Fibroblast of pulmonary artery (primary cell): ENCODE measurements around the gene OLFML2A.

ENCODE experiments used
- DNase-seq: peaks from one replicate; pipeline ENCODE4 v3.0.0-alpha.2; 2010; ENCODE audit warnings: low read depth
- H3K4me3 ChIP-seq: replicated peaks from 2 replicates; pipeline ENCODE4 v1.5.1; 2011; ENCODE audit warnings: low read depth, mild to moderate bottlenecking, control low read depth, low read length, moderate library complexity
- TF ChIP-seq, protein P1 (sequence below): IDR thresholded peaks from 2 replicates; pipeline ENCODE4 v1.5.1; 2011; ENCODE audit warnings: mild to moderate bottlenecking, control low read depth, low read length, inconsistent platforms; ENCODE audit errors: missing control alignments

The OLFML2A gene

DNA sequence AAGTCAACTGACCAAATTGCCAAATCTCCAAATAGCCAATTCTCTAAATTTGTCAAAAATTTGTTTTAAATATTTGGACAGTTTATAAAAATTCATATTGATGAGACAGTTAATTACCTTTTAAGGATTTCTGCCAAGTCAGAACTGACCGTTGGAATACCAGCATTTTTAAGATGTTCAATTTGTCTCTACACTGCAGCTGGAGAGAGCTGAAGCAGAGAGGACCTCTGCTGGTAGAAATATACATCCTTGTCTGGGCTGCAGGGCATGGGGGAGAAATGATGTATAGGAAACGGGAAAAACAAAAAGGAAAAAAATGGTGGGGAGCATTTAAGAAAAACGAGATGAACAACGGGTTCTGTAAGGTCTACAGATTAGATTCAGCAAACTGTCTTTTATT is 22.6 kb upstream of the OLFML2A start:
- no peak overlapping the region for H3K4me3 ChIP-seq
- TF ChIP-seq, protein P1, sequence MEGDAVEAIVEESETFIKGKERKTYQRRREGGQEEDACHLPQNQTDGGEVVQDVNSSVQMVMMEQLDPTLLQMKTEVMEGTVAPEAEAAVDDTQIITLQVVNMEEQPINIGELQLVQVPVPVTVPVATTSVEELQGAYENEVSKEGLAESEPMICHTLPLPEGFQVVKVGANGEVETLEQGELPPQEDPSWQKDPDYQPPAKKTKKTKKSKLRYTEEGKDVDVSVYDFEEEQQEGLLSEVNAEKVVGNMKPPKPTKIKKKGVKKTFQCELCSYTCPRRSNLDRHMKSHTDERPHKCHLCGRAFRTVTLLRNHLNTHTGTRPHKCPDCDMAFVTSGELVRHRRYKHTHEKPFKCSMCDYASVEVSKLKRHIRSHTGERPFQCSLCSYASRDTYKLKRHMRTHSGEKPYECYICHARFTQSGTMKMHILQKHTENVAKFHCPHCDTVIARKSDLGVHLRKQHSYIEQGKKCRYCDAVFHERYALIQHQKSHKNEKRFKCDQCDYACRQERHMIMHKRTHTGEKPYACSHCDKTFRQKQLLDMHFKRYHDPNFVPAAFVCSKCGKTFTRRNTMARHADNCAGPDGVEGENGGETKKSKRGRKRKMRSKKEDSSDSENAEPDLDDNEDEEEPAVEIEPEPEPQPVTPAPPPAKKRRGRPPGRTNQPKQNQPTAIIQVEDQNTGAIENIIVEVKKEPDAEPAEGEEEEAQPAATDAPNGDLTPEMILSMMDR = peak; percentile 67
- DNase-seq = peak; percentile 46

DNA sequence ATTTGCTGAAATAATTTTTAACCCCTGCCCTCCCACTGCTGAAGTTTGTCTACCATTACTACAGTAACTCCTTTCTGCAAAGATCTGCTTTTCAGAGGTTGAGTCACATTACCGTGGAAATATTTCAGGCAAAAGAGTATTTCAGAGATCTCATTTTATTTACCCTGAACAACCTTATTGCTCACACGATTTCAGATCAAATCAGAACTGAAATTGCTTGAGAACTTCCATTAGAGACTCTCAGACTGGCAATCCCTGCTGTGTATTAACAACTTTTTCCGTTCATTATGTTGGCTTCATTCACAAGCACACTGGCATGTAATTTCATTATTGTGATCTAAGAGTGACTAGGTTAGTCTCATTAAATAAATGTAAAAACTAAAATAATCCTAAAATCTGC is 21.9 kb upstream of the OLFML2A start:
- TF ChIP-seq, protein P1 = no peak
- H3K4me3 ChIP-seq = no peak overlapping the region
- no peak for DNase-seq

DNA sequence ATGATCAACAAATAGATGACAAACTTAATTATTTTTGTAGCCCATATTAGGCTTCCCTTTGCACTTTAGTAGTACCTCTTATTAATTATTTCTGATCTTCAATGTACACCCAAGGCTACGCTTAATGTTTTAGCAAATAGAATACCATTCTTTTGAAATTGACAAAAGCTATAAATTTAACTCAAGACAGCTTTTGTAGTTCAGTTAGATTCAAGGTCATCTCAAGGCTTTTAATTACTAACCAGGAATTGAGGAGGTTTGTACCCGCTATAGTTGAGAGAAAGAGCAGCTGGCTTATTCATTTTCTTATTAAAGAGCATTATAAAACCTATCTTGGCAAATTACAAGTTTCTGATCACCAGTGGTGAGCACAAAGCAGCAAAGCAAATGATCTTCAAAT is 20.9 kb upstream of the OLFML2A start:
- TF ChIP-seq, protein P1 = no peak
- no peak for DNase-seq

DNA sequence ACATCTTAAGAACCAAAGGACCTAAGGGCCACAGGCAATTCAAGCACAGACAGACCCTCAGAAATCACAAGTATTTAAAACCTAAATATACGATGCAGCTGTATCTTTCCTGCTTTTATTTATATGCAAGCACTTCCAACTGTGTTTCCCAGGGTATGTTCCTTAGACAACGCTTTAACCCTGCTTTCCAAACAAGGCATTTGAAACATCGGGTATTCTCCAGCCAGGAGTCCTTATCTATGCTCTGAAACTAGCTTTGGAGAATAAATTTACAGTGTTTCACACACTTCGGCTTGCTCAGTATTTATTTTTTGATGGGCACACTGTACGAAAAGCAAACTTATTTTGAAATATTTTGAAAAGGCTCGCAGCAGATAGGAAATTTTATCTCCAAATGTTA is 19.3 kb upstream of the OLFML2A start:
- no peak overlapping the region for H3K4me3 ChIP-seq
- no peak for DNase-seq
- TF ChIP-seq, protein P1 = no peak

More for the DNA sequence above, 20.9 kb upstream of the OLFML2A start:
- no peak overlapping the region for H3K4me3 ChIP-seq

DNA sequence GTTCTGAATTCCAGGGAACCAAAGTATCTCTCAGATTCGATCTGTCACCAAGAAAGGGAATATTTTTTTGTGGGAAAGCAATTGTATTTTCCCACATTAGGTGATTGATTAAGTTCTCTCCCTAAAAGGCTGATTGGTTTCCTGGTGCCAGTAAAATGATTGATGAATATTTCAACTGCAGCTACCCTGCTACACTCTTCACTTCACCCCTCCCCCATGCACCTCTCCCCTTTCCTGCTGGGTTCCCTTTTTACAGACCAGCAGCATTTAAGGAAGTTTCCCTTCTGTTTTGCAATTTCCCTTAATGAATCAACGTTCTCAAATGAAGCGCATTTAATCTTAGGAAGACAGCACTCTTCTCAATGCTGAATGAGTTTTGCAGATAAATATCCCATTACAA is 18.9 kb upstream of the OLFML2A start:
- TF ChIP-seq, protein P1 = no peak
- no peak for DNase-seq
- no peak overlapping the region for H3K4me3 ChIP-seq

DNA sequence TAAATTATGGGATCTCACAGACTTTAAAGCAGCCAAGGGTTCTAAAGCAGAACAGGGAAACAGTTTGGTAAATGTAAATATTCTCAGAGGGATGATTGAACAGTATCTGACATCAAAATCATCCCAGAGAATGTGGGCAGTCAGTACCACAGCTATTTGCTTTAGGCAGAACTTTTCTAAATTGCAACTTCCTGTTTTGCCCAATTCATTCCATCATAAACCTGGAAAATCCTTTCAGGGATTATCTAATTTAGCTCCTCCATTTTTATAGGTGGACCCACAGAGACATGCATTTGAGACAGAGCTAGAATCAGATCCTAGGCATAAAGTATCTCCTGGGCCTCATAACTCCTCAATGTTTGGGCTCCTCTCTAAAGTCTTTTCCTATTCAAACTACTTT is 18.2 kb upstream of the OLFML2A start:
- DNase-seq = no peak
- no peak overlapping the region for H3K4me3 ChIP-seq
- TF ChIP-seq, protein P1 = no peak

DNA sequence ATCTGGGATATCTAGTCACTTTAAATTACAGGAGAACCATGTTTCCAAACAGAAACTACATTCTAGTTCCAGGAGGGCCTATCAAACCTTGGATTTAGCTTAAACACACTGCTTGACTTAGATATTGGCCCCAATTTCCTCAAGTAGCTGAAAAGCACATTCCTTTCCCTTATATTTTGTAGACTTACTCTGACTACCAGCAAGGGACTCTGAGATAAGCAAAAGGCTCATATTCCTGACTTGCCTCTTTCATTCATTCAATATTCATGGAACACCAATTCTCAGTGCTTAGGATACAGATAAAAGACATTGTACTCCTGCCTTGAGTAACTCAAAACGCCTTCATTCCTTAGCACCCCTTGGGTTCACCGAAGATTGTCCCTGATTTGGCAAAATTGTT is 17.6 kb upstream of the OLFML2A start:
- TF ChIP-seq, protein P1 = no peak
- no peak overlapping the region for H3K4me3 ChIP-seq
- no peak for DNase-seq
